HG03060 (cell line): Measurements from ENCODE around the gene ABCA7.

Experiments used
- ATAC-seq: cut with Tn5 transposase; IDR thresholded peaks from one replicate; pipeline ENCODE4 v1.9.1; 2021; ENCODE audit warnings: low read depth, moderate number of reproducible peaks; ENCODE audit not compliant: unreplicated experiment

The ABCA7 gene

DNA sequence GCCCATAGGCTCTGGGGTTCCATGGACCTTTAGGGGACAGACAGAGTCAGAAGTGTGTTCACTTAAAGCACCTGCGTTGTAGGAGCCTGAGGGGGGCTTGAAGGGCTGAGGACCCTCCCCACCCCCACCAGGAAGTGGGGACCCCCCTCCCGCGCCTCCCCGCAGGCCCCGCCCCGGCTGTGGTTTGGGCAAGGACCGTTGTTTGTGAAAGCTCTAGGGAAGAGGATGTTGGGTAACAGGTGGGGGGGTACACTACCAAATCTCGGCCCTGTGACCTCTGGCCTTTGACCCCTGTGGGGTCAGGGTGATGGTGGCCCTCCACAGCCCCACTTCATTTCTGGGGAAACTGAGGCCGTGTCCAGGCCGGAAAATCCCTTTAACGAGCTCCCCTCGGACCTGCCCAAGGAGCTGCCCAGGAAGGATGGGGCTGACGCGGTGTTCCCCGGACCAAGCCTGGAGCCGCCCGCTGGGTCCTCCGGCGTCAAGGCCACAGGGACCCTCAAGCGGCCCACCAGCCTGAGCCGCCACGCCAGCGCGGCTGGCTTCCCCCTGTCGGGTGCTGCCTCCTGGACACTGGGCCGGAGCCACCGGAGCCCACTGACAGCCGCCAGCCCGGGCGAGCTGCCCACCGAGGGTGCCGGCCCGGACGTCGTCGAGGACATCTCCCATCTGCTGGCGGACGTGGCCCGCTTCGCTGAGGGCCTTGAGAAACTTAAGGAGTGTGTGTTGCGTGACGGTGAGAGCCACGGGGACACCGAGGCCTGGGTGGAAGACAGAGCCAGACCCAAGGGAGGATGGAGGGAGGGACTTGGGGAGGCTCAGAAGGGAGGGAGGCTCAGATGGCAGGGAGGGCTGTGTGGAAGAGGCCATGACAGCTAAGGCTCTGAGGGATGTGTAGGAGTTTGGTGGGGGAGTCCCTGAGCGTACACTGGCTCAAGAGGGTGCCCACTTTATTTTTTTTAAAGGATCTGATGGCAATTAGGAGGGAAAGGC, 28.4 kb downstream of the ABCA7 start:
- ATAC-seq, result no peak

DNA sequence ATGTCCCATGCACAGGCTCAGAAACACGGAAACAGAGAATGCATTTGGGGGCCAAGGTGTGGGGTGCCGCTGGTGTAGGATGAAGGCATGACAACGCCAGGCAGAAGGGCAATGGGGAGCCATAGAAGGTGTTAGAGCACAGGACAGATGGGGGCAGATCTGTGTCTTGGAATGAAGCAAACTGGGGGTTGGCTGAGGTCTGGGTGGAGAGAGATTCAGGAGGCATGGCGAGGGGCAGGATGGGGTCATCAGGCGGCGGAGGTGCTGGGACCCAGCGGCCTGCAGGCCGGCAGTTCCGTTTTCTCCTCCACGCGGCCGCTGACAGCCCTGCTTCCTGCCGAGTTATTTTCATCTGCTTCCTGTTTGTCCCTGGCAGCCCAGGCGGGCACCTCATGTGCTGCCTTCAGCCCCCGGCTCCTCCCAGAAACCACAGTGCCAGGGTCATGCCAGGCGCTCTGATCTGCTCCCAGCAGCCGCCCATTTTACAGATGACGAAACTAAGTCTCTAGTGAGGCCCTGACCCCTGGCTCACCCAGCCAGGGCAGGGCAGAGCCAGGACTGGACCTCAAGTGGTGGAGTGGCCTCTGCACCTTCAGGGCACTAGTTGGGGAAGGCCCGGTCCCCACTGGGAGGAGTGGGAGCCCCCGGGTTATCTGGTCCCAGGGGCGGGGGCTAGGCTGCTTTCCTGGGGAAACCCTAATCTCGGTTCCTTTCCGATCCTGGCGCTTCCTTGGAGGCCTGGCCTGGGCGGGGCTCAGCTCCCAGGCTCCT, 29.3 kb downstream of the ABCA7 start:
- no peak for ATAC-seq

DNA sequence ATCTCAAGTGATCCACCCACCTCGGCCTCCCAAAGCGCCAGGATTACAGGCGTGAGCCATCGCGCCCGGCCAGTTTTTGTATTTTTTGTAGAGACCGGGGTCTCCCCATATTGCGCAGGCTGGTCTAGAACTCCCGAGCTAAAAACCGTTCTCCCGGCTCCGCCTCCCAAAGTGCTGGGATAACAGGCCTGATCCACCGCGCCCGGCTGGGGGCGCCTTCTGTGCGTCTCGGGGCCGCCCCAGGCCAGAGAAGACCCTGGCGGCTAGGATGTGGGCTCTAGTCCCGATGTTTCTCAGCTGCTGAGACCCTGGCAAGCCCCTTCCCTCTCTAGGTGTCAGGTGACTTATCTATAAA, 30.6 kb downstream of the ABCA7 start:
- ATAC-seq, result no peak

DNA sequence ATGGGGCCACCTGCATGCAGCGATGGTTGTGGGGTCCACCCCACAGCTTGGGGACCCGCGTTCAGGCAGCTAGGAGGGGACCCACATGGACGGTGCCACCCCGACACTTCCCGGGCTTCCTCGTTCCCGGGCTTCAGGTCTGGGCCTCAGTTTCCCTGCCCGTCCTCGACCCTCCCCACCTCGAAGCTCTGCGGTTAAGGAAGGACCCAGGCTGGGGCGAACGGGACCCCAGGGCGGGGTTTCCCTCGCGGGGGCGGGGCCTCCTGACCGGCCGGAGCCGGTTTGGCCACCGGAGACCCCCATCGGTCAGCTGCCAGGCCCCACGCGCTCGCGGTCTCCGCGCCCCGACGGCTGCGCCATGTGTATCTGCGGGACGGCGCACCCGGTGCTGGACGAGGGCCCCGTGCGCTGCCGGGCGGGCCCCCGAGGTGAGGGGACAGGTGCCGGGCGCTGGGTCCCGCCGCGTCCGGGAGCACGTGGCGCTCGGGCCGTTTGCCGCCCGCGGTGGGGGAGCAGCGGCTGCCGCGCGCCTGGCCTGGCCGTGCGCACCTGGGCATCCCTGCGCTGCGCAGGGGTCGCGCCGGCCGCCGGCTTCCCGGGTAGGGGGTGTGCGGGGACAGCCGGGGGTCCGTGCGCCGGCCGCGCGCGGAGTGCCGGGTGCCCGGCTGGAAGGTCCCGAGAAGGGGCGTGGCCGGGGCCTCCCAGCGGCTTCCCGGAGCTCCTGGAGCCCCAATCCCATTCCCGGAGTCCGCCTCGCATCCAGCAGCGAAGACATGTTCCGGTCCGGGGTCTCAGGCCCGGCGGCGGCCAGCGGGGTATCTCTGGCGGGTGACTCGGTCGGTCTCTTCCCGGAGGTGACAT, 31.3 kb downstream of the ABCA7 start:
- ATAC-seq, result no peak

DNA sequence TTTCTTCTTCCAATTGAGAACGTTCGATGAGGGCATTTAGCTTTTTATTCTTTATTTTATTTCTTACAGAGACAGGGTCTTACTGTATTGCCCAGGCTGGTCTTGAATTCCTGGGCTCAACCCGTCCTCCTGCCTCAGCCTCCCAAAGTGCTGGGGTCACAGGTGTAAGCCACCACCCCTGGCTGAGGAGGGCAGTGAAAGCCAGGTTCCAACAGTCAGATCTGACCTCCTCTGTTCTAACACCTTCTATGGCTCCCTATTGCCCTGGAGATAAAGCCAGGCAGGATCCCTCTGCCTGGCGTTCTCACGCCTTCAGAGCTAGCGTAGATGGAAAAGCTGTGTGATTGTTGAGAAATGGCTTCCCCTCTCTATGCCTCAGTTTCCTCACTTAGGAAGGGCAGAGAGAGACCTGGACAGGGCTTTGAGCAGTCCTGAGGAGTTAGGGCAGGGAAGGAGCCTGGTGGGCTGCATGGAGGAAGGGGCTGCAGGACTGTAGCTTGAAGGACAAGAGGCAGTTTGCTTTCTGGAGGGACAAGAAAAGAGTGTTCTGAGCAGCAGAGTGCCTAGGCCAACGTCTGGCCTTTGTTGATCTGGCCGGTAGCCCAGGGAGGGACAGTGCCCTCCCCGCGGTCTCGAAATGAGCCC, 32.6 kb downstream of the ABCA7 start:
- ATAC-seq, result no peak

DNA sequence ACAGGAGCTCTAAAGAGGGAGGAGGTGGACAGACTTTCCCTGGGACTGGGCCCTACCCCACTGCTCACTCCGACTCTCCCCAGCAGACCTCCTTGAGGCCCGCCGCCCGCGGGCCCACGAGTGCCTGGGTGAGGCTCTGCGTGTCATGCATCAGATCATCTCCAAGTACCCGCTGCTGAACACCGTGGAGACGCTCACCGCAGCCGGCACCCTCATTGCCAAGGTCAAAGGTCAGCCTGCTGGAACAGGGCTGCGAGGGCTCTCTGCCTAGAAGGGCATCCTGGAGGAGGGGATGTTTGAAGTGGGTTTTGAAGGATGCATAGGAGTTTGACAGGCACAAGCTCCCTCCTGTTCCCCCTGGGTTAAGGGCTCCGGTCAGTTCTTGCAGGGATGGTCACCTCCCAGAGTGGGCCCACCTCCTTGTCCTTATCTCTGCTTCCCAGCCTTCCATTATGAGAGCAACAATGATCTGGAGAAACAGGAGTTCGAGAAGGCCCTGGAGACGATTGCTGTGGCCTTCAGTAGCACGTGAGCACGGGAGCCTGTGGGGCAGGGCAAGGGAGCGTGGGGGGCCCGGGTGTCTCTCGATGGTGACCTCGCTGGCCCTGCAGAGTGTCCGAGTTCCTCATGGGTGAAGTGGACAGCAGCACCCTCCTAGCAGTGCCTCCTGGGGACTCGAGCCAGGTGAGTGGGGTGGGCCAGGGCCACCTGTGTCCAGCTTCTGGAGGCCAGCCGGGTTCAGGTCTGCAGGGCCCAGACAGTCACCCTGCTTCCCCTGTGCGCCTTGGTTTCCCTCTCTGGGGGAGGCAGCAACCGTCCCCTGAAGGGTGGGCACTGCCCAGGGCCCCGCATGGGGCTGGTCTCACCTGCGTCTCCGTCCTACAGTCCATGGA, 33.4 kb downstream of the ABCA7 start:
- ATAC-seq, result no peak

DNA sequence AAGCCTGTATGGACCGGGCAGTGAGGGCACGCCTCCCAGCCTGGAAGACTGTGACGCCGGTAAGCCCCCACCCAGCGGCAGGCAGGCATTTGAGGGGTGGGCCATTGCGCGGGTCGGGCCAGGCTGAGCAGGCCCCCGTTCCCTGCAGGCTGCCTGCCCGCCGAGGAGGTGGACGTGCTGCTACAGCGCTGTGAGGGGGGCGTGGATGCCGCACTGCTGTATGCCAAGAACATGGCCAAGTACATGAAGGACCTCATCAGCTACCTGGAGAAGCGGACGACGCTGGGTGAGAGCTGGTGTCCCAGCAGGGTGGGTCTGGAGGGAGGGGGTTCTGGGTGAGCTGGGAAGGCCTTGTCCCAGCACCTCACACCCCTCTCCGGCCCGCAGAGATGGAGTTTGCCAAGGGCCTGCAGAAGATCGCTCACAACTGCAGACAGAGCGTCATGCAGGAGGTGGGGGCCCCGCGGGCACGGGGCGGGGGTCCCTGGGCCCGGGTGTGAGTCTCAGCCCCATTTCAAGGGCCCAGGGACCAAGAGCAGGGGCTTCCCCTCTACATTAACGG, 34.1 kb downstream of the ABCA7 start:
- ATAC-seq, result no peak

DNA sequence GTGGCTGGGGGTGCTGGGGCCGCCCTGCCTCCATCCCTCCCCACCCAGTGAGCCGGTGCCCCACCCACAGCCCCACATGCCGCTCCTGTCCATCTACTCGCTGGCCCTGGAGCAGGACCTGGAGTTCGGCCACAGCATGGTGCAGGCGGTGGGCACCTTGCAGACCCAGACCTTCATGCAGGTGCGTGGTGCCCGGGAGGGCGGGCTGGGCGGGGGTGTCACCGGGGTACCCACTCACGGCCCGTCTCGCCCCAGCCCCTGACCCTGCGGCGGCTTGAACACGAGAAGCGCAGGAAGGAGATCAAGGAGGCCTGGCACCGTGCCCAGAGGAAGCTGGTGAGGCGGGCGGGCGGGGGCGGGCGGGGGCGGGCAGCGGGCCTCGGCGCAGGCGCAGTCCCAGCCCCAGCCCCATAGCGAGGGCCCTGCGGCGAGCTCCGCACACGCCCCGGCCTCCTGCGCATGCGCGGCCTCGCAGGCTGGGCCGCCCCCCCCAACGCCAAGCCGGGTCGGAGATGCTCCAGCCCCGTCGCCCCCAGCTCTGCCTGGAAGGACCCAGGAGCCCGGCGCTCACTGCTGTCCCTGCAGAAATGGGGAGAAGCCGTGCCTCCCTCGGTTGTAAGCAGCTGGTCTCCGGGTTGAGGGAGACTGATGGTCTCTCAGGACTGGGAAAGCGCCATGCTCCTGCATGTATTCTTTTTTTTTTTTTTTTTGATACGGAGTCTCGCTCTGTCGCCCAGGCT, 34.8 kb downstream of the ABCA7 start:
- no peak for ATAC-seq

DNA sequence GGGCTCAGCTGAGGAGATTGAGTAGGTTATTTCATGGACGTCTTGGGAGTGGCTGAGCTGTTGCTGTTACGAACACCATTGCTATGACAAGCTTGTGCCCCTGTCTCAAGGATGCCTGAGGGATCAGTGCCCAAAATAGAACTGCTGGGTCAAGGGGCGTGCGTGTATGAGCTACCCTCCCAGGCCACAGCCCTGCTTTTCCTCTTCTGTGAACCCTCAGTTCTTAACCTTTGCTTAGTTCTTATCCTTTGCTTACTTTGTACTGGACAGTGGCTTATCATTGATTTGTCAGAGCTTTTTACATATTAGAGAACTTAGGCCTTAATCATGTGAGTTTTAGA, 36.1 kb downstream of the ABCA7 start:
- ATAC-seq, result no peak

DNA sequence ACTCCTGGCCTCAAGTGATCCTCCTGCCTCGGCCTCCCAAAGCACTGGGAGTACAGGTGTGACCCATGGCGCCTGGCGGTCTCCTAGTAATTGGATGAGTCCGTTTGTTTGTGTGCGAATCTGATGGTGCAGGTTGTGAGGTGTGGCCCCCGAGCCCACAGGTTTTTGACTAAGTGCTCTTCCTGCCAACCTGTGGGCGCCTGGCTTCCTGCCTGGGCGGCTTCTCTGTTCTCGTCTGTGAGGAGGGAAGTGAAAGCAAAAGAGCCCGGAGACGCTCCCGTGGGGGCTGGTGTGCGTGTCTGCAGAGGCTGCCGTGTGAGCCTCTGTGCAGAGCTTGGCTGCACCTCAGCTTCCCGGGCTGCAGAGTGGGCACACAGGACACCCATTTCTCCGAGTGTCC, 37.0 kb downstream of the ABCA7 start:
- peak; percentile 40 for ATAC-seq

DNA sequence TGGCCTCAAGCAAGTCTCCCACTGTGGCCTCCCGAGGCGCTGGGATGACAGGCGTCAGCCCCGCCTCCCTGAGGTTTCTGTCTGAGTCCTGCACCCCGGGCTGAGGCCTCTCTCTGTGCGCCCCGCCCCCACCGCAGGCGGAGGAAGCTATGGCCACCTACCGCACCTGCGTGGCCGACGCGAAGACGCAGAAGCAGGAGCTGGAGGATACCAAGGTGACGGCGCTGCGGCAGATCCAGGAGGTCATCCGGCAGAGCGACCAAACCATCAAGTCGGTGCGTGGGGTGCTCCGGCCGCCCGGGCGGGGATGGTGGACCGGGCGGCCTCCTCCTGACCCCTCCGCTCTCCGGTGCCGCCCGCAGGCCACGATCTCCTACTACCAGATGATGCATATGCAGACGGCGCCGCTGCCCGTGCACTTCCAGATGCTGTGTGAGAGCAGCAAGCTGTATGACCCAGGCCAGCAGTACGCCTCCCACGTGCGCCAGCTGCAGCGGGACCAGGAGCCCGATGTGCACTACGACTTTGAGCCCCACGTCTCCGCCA, 39.7 kb downstream of the ABCA7 start:
- no peak for ATAC-seq

DNA sequence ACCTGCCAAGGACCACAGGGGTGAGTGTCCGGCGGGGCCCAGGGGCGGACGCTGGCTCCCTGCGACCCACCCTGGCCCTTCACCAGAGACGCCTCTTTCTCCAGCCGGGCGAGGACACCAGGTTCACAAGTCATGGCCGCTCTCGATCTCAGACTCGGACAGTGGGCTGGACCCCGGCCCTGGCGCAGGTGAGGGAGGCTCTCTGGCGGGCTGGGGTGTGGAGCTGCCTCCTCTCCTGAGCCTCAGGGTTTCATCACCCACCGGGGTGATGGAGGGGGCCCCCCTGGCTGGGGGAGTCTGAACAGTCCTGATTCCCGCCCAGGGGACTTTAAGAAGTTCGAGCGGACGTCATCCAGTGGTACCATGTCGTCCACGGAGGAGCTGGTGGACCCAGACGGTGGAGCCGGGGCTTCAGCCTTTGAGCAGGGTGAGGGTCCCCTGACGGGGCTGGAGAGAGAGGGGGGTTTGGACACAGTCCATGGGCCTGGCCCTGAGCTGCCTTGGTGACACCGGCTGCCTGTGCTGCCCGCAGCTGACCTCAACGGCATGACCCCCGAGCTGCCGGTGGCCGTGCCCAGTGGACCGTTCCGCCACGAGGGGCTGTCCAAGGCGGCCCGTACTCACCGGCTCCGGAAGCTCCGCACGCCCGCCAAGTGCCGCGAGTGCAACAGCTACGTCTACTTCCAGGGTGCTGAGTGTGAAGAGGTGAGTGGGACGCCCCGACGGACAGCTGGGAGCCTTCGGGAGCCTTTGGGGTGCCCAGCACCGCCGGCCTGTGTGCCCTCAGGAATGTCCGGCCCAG, 40.7 kb downstream of the ABCA7 start:
- ATAC-seq, result no peak

DNA sequence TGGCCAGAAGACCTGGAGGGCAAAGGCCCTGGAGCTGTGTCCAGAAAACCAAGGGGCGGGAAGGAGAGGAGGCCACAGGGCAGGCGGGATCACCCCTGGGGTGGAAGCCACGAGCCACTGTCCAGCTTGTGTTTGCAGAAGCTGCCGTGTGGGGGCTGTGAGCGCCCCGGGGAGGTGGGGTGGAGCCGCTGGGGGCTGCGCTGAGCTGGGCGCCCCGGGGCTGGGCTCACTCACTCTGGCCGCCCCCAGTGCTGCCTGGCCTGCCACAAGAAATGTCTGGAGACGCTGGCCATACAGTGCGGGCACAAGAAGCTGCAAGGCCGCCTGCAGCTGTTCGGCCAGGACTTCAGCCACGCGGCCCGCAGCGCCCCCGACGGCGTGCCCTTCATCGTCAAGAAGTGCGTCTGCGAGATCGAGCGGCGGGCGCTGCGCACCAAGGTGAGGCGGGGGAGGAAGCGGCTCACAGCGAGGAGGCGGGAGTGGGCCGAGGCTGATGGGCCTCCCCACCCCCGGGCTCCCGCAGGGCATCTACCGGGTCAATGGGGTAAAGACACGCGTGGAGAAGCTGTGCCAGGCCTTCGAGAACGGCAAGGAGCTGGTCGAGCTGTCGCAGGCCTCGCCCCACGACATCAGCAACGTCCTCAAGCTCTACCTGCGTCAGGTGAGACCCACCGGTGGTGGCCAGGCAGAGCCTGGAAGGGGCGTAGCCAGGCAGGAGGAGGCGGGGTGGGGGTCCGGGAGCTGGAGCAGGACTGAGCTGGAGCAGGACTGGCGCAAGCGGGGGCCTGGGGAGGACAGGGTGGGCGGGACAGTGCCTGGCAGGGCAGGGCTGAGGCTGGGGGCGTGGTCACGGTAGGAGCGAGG, 41.6 kb downstream of the ABCA7 start:
- no peak for ATAC-seq

DNA sequence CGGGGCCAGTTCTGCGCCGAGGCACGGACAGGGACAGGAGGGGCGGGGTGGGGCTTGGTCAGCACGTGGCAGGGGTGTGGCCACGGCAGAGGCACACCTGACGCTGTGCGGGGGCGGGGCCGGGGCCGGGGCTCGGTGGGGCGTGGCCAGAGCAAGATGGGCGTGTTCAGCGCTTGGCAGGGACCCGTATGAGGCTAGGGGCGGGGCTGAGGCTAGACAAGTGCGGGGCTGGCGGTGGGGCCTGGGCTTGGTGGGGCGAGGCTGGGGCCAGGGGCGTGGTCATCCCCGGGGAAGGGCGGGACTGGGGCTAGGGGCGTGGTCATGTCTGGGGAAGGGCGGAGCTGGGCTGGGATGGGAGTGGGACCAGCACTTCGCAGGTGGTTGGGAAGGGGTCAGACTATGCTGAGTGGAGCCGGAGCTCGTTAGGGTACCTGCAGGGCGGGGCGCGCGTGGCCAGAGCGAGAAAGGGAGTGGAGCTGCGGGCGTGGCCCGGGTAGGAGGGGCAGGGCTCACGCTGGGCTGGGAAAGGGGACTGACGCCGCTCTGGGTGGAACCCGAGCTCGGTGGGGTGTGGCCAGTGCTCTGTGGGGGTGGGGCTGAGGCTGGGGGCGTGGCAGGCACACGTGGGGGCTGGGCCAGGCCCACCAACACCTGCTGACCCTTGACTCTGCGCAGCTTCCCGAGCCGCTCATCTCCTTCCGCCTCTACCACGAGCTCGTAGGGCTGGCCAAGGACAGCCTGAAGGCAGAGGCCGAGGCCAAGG, 42.4 kb downstream of the ABCA7 start:
- no peak for ATAC-seq

DNA sequence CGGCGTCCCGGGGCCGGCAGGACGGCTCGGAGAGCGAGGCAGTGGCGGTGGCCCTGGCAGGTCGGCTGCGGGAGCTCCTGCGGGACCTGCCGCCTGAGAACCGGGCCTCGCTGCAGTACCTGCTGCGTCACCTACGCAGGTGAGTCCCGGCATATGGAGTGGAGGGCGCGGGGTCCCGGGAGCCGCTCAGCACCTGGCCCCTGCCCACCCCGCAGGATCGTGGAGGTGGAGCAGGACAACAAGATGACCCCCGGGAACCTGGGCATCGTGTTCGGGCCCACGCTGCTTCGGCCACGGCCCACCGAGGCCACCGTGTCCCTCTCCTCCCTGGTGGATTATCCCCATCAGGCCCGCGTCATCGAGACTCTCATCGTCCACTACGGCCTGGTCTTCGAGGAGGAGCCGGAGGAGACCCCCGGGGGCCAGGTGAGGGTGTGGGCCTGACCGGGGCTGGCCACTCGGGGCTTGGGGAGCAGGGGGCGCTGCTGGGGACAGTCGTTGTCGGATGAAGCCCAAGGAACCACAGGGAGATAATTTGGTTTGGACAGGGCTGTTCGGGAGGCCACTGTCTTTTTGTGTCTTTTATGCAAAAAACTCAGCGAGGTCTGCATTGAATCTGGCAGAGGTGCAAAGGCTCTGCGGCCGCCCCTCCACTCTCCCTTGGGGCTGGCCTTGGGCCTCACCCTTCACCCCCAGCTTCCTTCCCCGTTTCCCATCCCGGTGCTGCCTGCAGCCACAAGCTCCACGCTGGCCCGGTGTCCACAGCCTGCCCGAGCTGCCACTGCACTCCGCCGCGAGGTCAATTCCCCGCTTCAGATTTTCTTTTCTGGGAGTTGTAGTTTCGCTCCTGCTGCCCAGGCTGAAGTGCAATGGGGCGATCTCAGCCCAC, 43.3 kb downstream of the ABCA7 start:
- ATAC-seq, result no peak
